ENCODE measurements around the gene ZBTB24.
A peak's percentile ranks its signal among the peaks of the same experiment; 100 is the strongest.
"Not testable (repeated sequence)": the region's sequence is repeated elsewhere in the genome, so short reads cannot be mapped to it uniquely, and the experiment has no call there.

Gene ZBTB24

DNA sequence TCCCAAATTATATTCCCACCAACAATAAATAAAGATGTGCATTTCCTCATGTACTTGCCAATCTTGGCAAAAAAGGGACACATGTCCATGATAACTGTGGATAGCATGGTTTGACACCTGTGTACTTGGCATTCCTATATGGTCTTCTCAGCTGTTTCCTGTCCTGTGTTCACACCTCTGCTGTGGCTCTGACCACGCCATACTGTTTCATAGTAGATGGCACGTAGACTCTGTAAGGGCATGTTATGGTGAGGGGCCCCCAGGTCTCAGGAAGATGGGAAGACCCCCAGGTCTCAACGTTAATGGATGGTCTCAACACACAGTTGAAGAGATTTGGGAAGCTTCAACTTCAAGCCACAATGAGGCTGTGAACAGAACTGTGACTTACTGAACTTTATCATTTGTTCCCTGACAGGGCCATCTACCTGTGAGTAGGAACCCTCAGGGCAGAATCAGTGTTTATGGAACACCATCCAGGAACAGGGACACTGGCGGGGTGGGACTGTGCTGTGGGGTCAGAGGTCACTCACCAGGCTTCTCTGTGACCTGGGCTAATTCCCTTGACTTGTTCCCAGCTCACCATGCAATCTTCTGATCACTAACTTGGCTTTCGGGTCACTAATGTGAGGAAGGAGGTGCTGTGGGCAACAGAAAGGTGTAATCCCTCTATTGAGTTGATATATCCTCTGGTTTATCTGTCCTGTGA lies 11.8 kb downstream of the ZBTB24 start:
- DNase-seq (ENCODE audit: low spot score) = no peak

DNA sequence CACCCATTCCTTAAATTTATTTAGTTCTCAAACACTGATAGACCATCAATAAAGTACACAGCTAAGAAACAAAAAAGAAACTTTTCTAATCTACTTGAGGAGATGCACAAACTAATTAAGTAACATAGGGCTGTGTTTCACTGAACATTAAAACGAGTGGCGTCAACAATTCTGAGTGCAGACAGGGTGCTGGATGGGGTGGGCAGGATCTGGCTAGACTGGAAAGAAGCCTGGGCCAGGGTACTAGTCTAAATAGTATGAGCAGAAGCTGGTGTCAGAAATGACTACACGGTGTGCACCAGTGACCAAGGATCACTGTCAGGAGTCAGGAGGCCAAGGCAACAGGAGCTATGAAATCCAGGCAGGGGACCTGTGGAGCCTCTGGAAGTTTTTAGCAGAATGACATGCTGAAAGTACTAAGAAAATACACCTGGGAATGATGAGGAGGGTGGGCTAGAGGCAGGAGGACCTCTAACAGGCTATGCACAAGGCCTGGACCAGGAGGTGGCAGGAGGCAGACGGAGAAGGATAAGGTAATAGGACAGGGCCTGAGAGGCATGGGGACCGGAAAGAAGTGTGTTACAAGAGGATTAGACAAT lies 13.3 kb downstream of the ZBTB24 start:
- no peak for DNase-seq (ENCODE audit: low spot score)

DNA sequence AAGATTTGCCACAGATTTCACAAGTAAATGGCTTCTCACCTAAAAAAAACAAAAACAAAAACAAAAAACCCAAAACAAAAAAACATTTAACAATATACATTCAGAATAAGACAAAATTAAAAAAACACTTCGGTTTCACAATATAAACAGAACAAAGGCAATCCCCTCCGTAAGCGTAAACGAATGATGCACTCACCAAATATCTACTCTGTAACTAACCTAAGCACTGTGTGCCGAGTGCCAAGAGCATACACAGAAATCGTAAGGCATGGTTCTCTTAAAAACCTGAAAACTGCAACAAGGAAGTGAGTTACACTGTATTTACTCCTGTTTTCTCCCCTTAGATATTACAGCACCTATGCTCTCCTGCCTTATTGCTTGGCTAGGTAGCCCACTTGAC lies 15.3 kb downstream of the ZBTB24 start:
- no peak for DNase-seq (ENCODE audit: low spot score)

DNA sequence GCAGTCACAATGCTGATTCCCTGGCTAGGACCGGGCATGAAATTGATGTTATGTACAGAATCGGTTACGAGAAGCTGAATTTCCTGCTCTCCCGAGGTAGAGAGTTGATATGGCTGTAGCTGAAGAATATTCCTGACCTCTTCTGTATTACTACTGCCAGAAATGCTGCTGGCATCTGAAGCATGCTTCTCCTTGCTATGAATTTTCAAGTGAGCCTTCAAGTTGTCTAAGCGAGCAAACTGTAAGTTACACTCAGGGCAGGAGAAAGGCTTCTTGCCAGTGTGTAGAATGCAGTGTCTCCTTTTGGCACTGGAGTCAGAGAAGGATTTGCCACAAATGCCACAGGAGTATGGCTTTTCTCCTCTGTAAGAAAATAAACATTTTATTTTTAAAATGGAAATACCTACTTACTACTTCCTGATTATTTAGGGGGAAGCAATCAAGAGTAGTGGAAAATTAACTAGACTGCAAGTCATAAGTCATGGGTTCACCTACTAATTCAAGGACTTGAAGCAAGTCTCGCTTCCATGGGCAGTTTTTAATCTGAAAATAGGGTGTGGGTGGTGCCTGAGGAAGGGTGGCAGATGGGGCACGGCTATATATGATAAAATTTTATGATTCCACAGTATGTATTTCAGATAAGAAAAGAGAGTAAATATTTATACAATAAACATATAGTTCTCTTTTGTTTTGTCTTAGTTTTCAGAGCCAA lies 16.7 kb downstream of the ZBTB24 start:
- DNase-seq (ENCODE audit: low spot score) = no peak

DNA sequence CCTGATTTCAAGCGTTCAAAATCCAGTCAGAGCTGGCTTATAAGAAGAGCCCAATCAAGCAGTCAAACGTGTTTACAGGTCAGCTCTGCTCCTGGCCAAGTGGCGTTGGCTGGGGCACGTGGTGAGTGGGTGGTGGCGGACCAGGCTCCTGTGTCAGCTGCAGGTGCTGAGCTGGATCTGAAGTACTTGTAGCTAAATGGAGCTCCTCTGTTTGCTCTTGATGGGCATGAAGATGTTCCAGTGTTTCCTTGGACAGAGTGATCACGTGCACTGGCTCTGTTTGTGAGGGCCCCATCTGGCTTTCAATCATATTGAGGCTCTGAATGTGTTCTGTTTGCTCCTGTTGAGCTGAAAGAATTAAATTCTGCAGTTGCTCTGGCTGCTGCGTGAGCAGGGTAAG lies 17.2 kb downstream of the ZBTB24 start:
- DNase-seq (ENCODE audit: low spot score) = no peak

DNA sequence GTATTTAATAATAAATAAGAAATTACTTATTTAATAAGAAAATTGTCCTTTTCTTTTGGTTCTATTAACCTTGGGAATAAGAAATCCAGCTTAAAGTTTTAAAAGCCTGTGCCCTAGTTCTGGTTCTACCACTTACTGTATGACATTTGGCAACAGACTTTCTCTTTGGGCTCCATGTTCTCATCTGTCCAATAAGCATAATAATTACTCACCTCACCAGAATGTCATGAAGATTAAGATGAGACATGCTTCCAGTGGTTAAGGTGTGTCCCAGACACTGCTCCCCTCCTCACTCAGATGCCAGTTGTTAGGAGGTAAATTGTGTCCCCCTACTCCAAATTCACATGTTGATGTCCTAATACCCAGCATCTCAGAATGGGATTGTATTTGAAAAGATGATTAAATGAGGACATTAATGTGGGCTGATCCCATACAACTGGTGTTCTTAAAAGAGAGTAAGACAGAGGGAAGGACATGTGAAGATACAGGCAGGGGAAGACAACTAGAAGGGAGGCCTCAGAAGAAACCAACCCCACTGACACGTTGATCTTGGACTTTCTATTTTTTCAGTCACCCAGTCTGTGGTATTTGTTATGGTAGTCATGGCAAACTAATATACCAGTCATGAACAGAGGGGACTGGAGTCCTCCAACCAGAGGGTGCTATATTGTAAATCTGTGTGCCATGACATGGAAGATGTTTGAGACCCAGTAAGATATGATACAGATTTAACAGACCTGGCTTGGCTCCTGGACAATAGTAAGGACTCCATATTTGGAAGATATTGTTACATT lies 21.1 kb downstream of the ZBTB24 start:
- DNase-seq (ENCODE audit: low spot score) = no peak

DNA sequence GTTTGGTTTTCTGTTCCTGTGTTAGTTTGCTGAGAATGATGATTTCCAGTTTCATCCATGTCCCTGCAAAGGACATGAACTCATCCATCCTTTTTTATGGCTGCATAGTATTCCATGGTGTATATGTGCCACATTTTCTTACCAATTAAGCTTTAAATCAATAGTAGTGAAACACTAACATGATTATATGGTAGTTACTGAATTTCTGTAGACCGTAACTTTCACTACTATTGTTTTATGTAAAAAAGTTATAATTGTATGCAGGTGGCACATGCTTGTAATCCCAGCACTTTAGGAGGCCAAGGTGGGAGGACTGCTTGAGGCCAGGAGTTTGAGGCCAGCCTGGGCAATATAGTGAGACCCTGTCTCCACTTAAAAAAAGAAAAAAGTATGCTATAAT lies 21.8 kb downstream of the ZBTB24 start:
- DNase-seq (ENCODE audit: low spot score) = not testable (repeated sequence)

DNA sequence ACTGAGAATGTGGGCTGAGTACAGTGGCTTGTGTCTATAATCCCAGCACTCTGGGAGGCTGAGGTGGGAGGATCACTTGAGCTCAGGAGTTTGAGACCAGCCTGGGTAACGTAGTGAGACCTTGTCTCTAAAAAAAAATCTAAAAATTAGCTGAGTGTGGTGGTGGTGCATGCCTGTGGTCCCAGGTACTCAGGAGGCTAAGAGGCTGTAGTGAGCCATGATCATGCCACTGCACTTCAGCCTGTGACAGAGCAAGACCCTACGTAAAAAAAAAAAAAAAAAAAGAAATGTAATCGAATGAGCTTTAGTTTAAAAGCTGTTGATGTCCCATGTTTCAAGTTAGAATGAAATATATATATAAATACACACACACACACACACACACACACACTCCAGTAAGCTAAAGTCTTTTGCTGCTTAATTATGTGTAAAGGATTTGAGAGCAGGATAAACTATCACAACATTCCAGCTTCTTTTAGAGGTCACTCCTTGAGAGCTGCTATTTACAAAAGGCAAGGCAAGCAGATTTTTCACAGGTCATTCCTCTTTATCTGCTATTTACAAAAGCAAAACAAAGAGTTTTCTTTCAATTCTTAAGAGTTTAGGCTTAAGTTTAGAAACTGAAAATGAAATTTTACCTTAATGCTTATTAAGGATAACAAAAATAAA lies 22.7 kb downstream of the ZBTB24 start:
- DNase-seq (ENCODE audit: low spot score) = no peak

DNA sequence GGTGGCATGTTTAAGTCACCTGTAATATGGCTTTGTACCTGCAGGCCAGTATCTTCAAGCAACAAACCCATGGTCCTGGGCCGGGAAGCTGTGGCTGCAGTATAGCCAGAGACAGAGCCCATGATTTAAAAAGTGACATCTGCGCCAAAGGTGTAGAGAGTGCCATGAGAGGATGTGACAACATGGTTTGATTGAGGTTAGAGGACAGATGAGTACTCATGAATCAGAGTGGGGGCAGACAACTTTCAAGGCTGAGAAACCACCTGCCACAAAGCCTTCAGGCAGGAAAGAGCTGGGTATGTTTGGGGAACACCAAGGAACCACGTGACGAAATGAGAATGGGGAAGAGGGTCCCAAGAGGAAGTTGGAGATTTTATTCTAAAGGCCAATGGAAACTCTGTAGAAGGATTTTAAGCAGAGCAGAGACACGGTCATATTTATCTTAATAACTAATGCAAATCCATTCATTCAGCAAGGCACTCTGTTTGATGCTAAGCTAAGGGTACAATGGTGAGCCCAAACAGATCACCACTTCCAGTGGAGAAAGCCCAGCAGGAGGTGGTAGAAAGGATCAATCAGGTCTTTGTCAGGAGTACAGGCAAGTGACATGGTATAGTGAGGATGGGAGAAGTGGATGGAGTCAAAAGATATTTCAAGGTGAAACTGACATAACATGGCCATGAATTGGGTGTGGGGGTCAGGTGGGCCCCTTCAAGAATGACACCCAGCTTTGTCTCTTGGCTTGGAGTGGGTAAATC lies 24.1 kb downstream of the ZBTB24 start:
- DNase-seq (ENCODE audit: low spot score) = no peak

DNA sequence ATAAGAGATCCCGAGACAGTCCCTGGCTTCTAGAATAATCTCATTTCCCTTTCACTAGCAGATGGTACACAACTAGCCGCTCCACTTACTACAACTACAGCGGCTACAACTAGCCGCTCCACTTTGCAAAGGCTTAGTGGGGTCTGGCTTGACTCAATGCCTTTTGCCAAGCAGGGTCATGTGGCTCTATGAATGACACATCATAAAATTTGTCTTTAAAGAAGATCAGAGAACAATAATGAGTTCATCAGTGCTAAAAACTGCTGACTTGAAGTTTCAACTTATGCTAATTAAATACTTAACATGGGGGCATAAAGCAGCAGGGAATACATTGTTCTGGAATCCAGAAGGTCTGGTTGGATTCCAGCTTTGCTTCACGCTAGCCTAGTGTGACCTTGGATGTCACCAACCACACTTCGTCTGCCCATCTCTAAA lies 25.4 kb downstream of the ZBTB24 start:
- DNase-seq (ENCODE audit: low spot score) = no peak

DNA sequence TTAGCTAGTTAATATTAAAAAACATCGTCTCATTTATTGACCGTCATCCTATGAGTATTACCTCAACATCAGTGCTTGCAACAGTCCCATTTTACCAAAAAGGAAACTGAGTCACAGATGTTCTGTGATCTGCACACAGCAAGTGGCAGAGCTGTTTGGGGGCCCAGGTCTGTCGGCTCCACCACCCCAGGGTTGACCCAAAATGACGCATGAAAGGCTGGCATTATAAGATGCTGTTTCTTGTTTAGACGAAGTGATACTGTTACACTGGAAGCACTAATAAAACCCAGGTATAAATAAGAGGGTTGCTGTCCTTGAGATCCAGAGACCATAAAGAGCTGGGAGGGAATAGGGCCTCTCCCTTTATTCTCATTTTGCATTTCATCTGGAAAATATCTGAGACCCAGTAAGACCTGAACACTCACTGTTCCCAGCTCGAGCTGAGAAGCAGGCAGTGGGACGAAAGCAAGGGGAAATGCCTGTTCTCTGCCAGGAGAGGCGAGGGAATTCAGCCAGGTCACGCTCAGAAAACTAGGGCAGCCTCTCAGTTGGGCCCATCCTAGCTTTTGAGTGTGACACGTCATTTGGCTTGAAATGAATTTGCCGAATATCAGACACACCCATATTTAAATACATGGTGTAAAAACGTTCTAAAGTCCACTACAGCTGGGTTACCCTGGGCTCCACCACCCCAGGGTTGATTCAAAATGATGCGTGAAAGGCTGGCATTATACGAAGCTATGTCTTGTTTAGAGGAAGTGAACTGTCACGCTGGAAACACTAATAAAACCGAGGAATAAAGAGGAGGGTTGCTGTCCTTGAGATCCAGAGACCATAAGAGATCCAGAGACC lies 26.1 kb downstream of the ZBTB24 start:
- no peak for DNase-seq (ENCODE audit: low spot score)

DNA sequence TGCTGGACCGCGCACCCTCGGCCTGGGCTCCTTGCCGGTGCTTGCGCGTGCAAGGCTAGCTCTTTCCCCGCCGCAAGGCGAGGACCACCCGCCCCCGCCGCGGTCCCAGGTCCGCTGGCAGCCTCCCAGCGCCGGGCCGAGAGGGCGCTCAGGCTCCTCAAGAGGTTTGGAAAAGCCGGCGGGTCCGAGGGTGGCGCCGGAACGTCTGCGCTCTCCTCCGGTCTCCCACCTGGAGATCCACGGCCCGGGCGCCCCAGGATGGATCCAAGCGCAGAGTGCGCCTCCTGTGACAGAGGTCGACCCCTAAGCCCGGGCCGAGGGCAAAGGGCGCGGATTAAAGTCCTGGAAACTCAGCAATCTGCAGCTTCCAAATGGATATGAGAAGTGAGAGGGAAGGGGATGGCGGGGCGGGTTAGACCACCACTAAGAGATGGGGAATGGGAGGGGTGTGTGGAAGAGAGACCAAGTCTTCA lies 26.9 kb downstream of the ZBTB24 start:
- peak; percentile 60 for DNase-seq (ENCODE audit: low spot score)

DNA sequence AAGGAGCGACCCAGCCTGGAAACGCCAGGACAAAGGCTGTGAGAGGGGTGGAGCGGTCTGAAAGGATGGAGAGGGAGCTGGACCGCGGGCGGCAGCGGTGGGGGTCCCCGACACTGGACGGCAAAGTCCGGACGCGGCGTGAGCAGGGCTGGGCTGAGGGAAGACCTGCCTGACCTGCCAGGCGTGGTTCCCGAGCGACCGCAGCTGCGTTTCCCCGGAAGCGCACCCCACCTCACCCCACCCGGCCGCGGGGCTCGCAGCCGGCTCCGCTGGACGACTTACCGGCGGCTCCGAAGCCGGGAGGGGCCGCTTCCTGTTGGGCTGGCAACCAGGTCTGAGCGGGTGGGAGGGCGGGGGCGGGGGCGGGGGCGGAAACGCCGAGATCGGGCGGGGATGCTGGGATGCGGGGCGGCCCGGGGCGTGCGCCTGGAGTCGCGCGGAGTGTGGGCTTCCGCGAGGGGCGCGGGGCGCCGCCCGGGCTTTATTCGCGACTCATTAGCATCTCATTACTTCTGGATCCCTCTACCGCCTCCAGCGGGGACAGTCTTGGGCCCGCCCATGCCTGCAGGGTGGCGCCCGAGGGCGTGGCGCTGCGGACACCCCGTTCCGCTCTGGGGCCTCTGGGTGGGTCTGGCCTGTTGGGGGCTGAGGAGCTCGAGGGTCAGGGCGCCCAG lies 27.4 kb downstream of the ZBTB24 start, which contains the start of gene MICAL1:
TSS of gene MICAL1 (minus strand) at position 336 of the 674 bp plus-strand sequence. CDS start 1,576 bp downstream, outside the sequence.
- peak; percentile 83 for DNase-seq (ENCODE audit: low spot score)

DNA sequence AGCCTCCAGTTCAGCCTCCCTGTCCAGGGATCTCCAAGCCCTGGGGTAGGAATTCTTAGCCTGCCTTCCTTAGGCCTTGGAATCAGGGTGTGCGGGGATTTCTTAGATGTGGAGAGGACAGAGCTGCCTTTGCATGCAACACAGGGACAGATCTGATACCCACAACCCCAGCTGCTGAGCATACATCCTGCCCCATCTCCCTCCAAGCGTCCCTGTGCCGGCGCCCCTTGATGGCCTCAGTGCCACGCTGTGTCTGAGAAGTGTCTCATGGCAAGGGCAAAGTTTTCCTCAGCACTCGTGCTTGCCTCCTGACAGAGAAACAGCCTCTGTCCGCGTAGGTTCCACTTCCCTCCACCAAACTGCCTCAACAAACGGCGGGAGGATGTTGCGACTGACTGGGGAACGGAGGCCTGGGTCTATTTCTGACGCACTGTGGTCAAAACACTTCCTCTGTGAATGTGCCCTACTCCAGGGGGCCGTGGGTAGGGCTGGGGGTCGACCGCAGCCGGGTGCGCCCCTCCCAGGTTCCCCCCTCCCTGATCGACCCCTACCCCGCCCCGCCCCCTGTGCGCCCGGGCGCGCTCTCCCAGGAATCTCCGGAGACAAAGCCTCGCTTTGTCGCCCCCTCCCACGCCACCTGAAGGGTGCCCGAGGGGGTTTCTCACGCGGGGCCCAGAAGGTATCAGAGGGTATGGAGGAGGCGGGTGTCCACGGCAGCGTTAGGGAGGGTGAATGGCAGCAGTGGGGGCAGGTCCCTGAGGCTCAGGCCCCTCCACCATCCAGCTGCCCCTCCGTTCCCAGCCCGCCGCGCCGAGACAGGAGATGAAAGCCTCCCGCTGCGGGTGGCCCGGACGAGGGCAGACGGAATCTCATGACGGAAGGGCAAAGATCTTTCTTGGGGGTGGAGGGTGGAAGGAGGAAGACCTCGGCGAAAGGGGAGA lies 28.3 kb downstream of the ZBTB24 start:
- no peak for DNase-seq (ENCODE audit: low spot score)

DNA sequence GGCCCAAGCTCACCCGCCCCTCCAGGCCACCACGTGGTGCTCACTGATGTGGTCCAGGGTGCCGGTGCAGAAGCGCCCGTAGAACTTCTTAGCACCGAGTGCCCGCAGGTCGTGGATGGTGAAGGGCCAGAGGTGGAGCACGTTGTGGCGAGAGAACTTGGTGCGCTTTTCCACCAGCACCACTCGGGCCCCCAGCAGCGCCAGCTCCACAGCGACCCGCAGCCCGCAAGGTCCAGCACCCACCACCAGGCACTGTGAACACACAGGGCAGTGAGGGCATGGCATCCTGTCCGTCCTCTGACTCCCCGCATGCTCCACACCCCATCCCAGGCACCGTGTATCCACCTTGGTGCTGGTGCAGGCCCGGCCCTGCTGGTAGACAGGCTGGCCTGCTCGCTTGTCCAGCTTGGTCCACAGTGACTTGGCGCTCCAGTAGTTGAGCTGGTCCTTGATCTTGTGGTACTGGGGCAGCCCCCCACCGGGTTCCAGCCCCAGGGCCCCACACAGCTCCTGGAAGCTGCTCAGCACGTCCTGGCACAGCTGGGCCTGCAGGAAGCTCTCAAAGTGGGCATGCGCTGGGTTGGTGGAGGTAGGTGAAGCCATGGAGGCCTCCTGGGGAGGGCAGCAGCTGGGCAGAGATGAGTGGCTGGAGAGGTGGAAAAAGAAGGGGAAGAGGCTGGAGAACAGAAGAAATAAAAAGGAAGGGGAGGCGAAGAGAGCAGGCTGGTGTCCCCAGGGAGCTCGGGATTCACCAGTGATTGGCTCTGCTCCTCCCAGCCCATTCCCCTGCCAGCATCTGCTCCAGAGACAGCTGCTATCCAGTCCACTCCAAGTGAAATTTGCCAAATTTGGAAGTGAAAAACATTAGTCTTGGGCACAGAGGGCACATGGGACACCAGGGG lies 29.2 kb downstream of the ZBTB24 start:
- no peak for DNase-seq (ENCODE audit: low spot score)

DNA sequence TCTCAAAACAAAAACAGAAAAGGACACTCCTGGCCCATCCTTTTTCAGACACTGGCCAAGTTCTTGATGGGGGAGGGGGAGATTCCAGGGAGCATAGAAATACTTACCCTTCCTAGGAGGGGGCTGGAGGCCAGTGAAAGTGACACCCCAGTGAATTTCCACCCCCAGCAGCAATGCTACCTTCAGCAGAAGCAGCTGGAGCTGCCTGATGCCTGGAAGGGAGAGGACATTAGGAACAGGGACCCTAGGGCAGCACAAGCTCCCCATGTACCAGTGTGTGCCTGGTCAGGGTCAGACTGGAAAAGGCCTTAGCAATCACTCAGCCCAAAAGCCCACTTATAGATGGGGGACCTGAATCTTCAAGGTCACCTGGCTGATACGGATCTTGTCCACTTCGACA lies 29.9 kb downstream of the ZBTB24 start:
- DNase-seq (ENCODE audit: low spot score) = no peak

DNA sequence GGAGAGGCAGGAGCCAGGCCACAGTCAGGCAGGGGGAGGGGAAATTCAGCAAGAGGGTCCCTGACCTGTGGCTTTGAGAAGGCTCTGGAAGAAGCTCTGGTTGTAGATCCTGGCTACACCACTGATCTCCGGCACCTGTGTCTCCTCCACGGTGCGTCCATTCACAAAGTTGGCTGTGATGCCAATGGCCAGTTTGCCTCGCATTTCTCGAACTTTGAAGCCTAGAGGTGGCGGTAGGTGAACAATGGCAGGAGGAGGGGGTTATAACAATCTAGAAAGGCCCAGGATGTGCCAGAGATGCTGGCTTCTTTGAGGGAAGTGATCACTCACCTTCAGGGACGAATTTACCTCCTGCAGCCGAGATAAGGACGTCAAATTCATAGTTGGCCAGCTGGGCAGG lies 30.8 kb downstream of the ZBTB24 start:
- no peak for DNase-seq (ENCODE audit: low spot score)

All from iPS-NIHi11 (cell line).